HCT116 (cell line): ENCODE results near the gene WWOX. TPM values are rescaled to one million over a fixed set of nuclear protein-coding genes. Genes with fewer than 3 reads are reported as not detected.

Experiments used
- ATAC-seq: fragments of 200-7000 bp; cut with Tn5 transposase; 2 replicates; pipeline ENCODE4 v1.9.1; 2020; ENCODE audit warnings: mild to moderate bottlenecking, moderate library complexity
- BruUV-seq: library from RNA; stranded (reverse); fragments of 400-500 nt; replicated peaks from 2 replicates; lab custom pipeline; 2021; lab: Mats Ljungman, UMichigan
- CTCF ChIA-PET: fragments of 300-600 bp; sonication (Branson Sonifier 250); formaldehyde crosslinking; loops from one replicate; lab custom pipeline; 2021; ENCODE audit warnings: antibody characterized with exemption; lab: Charles Lee
- POLR2A ChIA-PET: fragments of 300-600, 350-600 bp; sonication (Branson Sonifier 250); formaldehyde crosslinking; loops from one replicate; lab custom pipeline; 2021; ENCODE audit warnings: antibody characterized with exemption; lab: Charles Lee
- RAD21 ChIA-PET, 2 experiments: fragments of 300-600 bp; sonication (Branson Sonifier 250); formaldehyde crosslinking; loops; one replicate each; lab custom pipeline; 2023; ENCODE audit warnings: low total read pairs in 2 of 2; ENCODE audit not compliant: uncharacterized antibody in 2 of 2, unreplicated experiment in 2 of 2, low non-redundant PET in 1 of 2; lab: Charles Lee
- DNase-seq: peaks from one replicate; pipeline ENCODE4 v3.0.0-alpha.2; 2010; ENCODE audit warnings: low read depth, low spot score
- H2AFZ ChIP-seq: fragments of 200-600 bp; shearing (Covaris generic), sonication (generic); 2 replicates; pipeline ENCODE4 v1.6.1; 2017; ENCODE audit warnings: low read depth, mixed run types, mixed read lengths, antibody characterized with exemption, low read length; ENCODE audit not compliant: poor library complexity, severe bottlenecking
- H3K27ac ChIP-seq: 2 replicates; pipeline ENCODE4 v1.5.1; 2012; ENCODE audit warnings: low read depth, low read length
- H3K27me3 ChIP-seq: fragments of 200-600 bp; sonication (generic); 2 replicates; pipeline ENCODE4 v1.6.1; 2016; ENCODE audit warnings: mixed run types, low read length, mixed read lengths; ENCODE audit not compliant: insufficient read depth
- H3K36me3 ChIP-seq, 2 experiments: fragments of 200-500 bp in 1 of 2; fragments of 200-600 bp in 1 of 2; sonication (Bioruptor generic) in 1 of 2; sonication (generic) in 1 of 2; 2 replicates each; pipeline versions ENCODE4 v1.5.1 to v1.6.1; 2014 to 2016; ENCODE audit warnings: low read length in 2 of 2, inconsistent platforms in 1 of 2, mixed read lengths in 1 of 2, mixed run types in 1 of 2; ENCODE audit not compliant: insufficient read depth in 2 of 2, control insufficient read depth in 1 of 2
- H3K4me1 ChIP-seq, 2 experiments: fragments of 200-600 bp in 1 of 2; sonication (generic) in 1 of 2; 2 replicates each; pipeline versions ENCODE4 v1.5.1 to v1.6.1; 2012 to 2017; ENCODE audit warnings: low read length in 2 of 2, inconsistent platforms in 1 of 2, mild to moderate bottlenecking in 1 of 2, mixed read lengths in 1 of 2, mixed run types in 1 of 2, moderate library complexity in 1 of 2; ENCODE audit not compliant: insufficient read depth in 2 of 2, control insufficient read depth in 1 of 2
- H3K4me2 ChIP-seq: fragments of 200-600 bp; sonication (generic); 2 replicates; pipeline ENCODE4 v1.6.1; 2017; ENCODE audit warnings: mixed run types, low read length, mixed read lengths
- H3K4me3 ChIP-seq, 2 experiments: fragments of 200-600 bp in 1 of 2; sonication (generic) in 1 of 2; replicated peaks in 1 of 2; 2 replicates each; pipeline ENCODE4 v1.5.1; 2011 to 2016; ENCODE audit warnings: low read length in 2 of 2, control low read depth in 1 of 2, low read depth in 1 of 2, mild to moderate bottlenecking in 1 of 2, mixed read lengths in 1 of 2, mixed run types in 1 of 2
- H3K79me2 ChIP-seq: fragments of 200-600 bp; sonication (generic); 2 replicates; pipeline ENCODE4 v1.6.1; 2017; ENCODE audit warnings: mild to moderate bottlenecking, mixed run types, low read length, moderate library complexity, mixed read lengths; ENCODE audit not compliant: insufficient read depth
- H3K9ac ChIP-seq: fragments of 200-600 bp; sonication (generic); 2 replicates; pipeline ENCODE4 v1.6.1; 2016; ENCODE audit warnings: low read length, mixed read lengths
- H3K9me2 ChIP-seq: fragments of 200-600 bp; sonication (generic), shearing (Covaris generic); 2 replicates; pipeline ENCODE4 v1.6.1; 2017; ENCODE audit warnings: mixed run types, mild to moderate bottlenecking, moderate library complexity; ENCODE audit not compliant: insufficient read depth
- H3K9me3 ChIP-seq, 2 experiments: fragments of 200-500 bp in 1 of 2; fragments of 200-600 bp in 1 of 2; sonication (Bioruptor generic) in 1 of 2; sonication (generic) in 1 of 2; 2 replicates each; pipeline ENCODE4 v1.6.1; 2014 to 2017; ENCODE audit warnings: low read length in 2 of 2, mixed read lengths in 2 of 2, inconsistent platforms in 1 of 2, low read depth in 1 of 2, mild to moderate bottlenecking in 1 of 2, mixed run types in 1 of 2, moderate library complexity in 1 of 2; ENCODE audit not compliant: control insufficient read depth in 1 of 2, insufficient read depth in 1 of 2
- H4K20me1 ChIP-seq: fragments of 200-600 bp; sonication (generic), shearing (Covaris generic); 2 replicates; pipeline ENCODE4 v1.6.1; 2017; ENCODE audit warnings: mixed run types, mild to moderate bottlenecking, moderate library complexity; ENCODE audit not compliant: insufficient read depth
- CBX3 ChIP-seq: IDR thresholded peaks from 2 replicates; pipeline ENCODE4 v1.6.1; 2012; ENCODE audit warnings: low read depth
- CEBPB ChIP-seq: IDR thresholded peaks from 2 replicates; pipeline ENCODE4 v1.6.1; 2012; ENCODE audit warnings: low read depth
- EGR1 ChIP-seq: IDR thresholded peaks from 2 replicates; pipeline ENCODE4 v1.6.1; 2012; ENCODE audit warnings: low read depth
- EZH2 ChIP-seq: fragments of 200-600 bp; sonication (generic); IDR thresholded peaks from 2 replicates; pipeline ENCODE4 v1.6.1; 2017; ENCODE audit warnings: antibody characterized with exemption, mixed run types
- EZH2phosphoT487 ChIP-seq: fragments of 200-600 bp; IDR thresholded peaks from 2 replicates; pipeline ENCODE4 v1.6.1; 2018; ENCODE audit warnings: antibody characterized with exemption, borderline replicate concordance
- POLR2A ChIP-seq: IDR thresholded peaks from 2 replicates; pipeline ENCODE4 v1.7.0; 2011; ENCODE audit warnings: borderline replicate concordance; ENCODE audit not compliant: insufficient read depth, insufficient read length; ENCODE audit errors: extremely low read depth
- POLR2AphosphoS5 ChIP-seq: IDR thresholded peaks from 2 replicates; pipeline ENCODE4 v1.6.1; 2011; ENCODE audit warnings: mild to moderate bottlenecking, low read depth, low read length, moderate library complexity
- RAD21 ChIP-seq: IDR thresholded peaks from 2 replicates; pipeline ENCODE4 v1.6.1; 2012; ENCODE audit warnings: low read depth, mild to moderate bottlenecking
- SIN3A ChIP-seq: IDR thresholded peaks from 2 replicates; pipeline ENCODE4 v1.6.1; 2012; ENCODE audit warnings: low read depth
- SRF ChIP-seq: IDR thresholded peaks from 2 replicates; pipeline ENCODE4 v1.6.1; 2012; ENCODE audit warnings: low read depth
- YY1 ChIP-seq: IDR thresholded peaks from 2 replicates; pipeline ENCODE4 v1.6.1; 2011; ENCODE audit warnings: low read length, low read depth, moderate library complexity, mild to moderate bottlenecking; ENCODE audit not compliant: insufficient replicate concordance; ENCODE audit errors: extremely low read depth
- ZFX ChIP-seq: fragments of 450-650 bp; IDR thresholded peaks from 2 replicates; pipeline ENCODE4 v1.6.1; 2017
- ZNF274 ChIP-seq: fragments of 200-500 bp; sonication (Bioruptor generic); IDR thresholded peaks from 2 replicates; pipeline ENCODE4 v1.6.1; 2014; ENCODE audit warnings: mild to moderate bottlenecking, low read depth, low read length, inconsistent platforms
- intact Hi-C: fragments of 100-400 bp; cut with micrococcal nuclease; formaldehyde crosslinking; loops from 2 replicates; pipeline ENCODE4 v1.10.0; 2022
- total RNA-seq: library from RNA; stranded (reverse); gene quantifications from one replicate; pipeline ENCODE4 v1.2.1, GENCODE V29; 2021; ENCODE audit not compliant: unreplicated experiment
- TF ChIP-seq, protein P1 (sequence below): IDR thresholded peaks from 2 replicates; pipeline ENCODE4 v1.6.1; 2012
- TF ChIP-seq, protein P2 (sequence below): IDR thresholded peaks from 2 replicates; pipeline ENCODE4 v1.6.1; 2012
- TF ChIP-seq, protein P3 (sequence below): IDR thresholded peaks from 2 replicates; pipeline ENCODE4 v1.6.1; 2012; ENCODE audit warnings: low read depth
- TF ChIP-seq, protein P4 (sequence below): IDR thresholded peaks from 2 replicates; pipeline ENCODE4 v1.6.1; 2011; ENCODE audit warnings: mild to moderate bottlenecking, low read length, moderate library complexity; ENCODE audit not compliant: insufficient replicate concordance; ENCODE audit errors: extremely low read depth

The WWOX gene
- total RNA-seq, 1 experiment from 2014 or later = 13.7 TPM

DNA sequence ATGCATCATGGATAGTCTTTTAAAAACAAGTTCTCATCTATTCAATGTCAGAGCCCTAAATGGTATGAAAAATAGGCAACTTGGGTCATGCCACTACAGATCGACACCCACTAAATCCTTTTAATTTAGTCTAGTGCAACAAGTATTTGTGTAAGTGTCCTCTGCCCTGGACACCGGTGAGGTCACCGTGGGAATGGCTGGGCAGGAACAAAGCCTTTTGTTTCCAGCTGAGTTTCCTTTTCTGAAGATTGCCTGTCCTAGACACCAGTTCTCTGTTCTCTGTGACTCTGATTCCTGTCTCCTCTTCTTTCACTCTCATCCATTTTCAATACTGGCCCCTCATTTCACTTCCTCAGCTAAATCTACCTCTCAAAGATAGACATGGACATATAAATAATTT lies 1054.6 kb downstream of the WWOX start:
- no TSS peak for BruUV-seq

More for the DNA sequence above, 1054.6 kb downstream of the WWOX start:
- H3K9me2 ChIP-seq = no peaks in the 10 kb centered on the region
- no peak overlapping the region for H3K27ac ChIP-seq
- DNase-seq (no peak), ATAC-seq (no peak)
- ChIA-PET RAD21 (no interaction called here), POLR2A (no interaction called here), CTCF (no interaction called here)
- no peaks in the 10 kb centered on the region for H3K36me3 ChIP-seq
- no peaks in the 10 kb centered on the region for H4K20me1 ChIP-seq
- no peaks in the 10 kb centered on the region for H3K4me1 ChIP-seq
- H3K4me3 ChIP-seq = no peak overlapping the region
- no peak overlapping the region for H3K9ac ChIP-seq
- no peak overlapping the region for H2AFZ ChIP-seq
- no peak for TF ChIP-seq SRF
- TF ChIP-seq POLR2A = no peak
- TF ChIP-seq ZFX = no peak
- TF ChIP-seq, protein P1, sequence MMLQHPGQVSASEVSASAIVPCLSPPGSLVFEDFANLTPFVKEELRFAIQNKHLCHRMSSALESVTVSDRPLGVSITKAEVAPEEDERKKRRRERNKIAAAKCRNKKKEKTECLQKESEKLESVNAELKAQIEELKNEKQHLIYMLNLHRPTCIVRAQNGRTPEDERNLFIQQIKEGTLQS = no peak
- no peak for TF ChIP-seq EGR1
- no peak for TF ChIP-seq CEBPB
- no peak for TF ChIP-seq RAD21
- TF ChIP-seq ZNF274 = no peak
- TF ChIP-seq, protein P2, sequence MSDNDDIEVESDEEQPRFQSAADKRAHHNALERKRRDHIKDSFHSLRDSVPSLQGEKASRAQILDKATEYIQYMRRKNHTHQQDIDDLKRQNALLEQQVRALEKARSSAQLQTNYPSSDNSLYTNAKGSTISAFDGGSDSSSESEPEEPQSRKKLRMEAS = no peak
- TF ChIP-seq, protein P3, sequence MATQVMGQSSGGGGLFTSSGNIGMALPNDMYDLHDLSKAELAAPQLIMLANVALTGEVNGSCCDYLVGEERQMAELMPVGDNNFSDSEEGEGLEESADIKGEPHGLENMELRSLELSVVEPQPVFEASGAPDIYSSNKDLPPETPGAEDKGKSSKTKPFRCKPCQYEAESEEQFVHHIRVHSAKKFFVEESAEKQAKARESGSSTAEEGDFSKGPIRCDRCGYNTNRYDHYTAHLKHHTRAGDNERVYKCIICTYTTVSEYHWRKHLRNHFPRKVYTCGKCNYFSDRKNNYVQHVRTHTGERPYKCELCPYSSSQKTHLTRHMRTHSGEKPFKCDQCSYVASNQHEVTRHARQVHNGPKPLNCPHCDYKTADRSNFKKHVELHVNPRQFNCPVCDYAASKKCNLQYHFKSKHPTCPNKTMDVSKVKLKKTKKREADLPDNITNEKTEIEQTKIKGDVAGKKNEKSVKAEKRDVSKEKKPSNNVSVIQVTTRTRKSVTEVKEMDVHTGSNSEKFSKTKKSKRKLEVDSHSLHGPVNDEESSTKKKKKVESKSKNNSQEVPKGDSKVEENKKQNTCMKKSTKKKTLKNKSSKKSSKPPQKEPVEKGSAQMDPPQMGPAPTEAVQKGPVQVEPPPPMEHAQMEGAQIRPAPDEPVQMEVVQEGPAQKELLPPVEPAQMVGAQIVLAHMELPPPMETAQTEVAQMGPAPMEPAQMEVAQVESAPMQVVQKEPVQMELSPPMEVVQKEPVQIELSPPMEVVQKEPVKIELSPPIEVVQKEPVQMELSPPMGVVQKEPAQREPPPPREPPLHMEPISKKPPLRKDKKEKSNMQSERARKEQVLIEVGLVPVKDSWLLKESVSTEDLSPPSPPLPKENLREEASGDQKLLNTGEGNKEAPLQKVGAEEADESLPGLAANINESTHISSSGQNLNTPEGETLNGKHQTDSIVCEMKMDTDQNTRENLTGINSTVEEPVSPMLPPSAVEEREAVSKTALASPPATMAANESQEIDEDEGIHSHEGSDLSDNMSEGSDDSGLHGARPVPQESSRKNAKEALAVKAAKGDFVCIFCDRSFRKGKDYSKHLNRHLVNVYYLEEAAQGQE = no peak
- TF ChIP-seq CBX3 = no peak
- no peak for TF ChIP-seq POLR2AphosphoS5
- TF ChIP-seq, protein P4, sequence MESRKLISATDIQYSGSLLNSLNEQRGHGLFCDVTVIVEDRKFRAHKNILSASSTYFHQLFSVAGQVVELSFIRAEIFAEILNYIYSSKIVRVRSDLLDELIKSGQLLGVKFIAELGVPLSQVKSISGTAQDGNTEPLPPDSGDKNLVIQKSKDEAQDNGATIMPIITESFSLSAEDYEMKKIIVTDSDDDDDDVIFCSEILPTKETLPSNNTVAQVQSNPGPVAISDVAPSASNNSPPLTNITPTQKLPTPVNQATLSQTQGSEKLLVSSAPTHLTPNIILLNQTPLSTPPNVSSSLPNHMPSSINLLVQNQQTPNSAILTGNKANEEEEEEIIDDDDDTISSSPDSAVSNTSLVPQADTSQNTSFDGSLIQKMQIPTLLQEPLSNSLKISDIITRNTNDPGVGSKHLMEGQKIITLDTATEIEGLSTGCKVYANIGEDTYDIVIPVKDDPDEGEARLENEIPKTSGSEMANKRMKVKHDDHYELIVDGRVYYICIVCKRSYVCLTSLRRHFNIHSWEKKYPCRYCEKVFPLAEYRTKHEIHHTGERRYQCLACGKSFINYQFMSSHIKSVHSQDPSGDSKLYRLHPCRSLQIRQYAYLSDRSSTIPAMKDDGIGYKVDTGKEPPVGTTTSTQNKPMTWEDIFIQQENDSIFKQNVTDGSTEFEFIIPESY = no peak
- no peak for TF ChIP-seq EZH2phosphoT487
- TF ChIP-seq YY1 = no peak
- no peak for TF ChIP-seq EZH2
- no peak for TF ChIP-seq SIN3A
- H3K9me3 ChIP-seq = peaks cover 10 to 16% of the 10 kb centered on the region in 2 experiments; a peak in 2 of 4 replicates
- H3K27me3 ChIP-seq = no peaks in the 10 kb centered on the region
- no peaks in the 10 kb centered on the region for H3K79me2 ChIP-seq
- intact Hi-C loops = no loop called here
- H3K4me2 ChIP-seq = no peak overlapping the region
